Smooth muscle cell (in vitro differentiated cells): ENCODE data around the gene KRT6C. TPM values are rescaled to one million over a fixed set of nuclear protein-coding genes. Genes with fewer than 3 reads are reported as not detected.

Experiments
- DNase-seq: peaks from one replicate; lab custom pipeline; 2025; ENCODE audit not compliant: unreplicated experiment; lab: John Stamatoyannopoulos, UW
- H2AFZ ChIP-seq: fragments of 200-600 bp; sonication (generic); 2 replicates; pipeline ENCODE4 v1.6.0; 2016; ENCODE audit warnings: antibody characterized with exemption, low read depth, mild to moderate bottlenecking
- H3F3A ChIP-seq: fragments of 200-600 bp; sonication (generic); 2 replicates; pipeline ENCODE4 v1.6.0; 2017; ENCODE audit warnings: antibody characterized with exemption, low read depth
- H3K27ac ChIP-seq: fragments of 200-600 bp; sonication (generic); 2 replicates; pipeline ENCODE4 v1.5.1; 2016; ENCODE audit warnings: low read depth, mild to moderate bottlenecking
- H3K27me3 ChIP-seq: fragments of 200-600 bp; sonication (generic); 2 replicates; pipeline ENCODE4 v1.6.1; 2016; ENCODE audit warnings: low read depth, mild to moderate bottlenecking
- H3K36me3 ChIP-seq: fragments of 200-600 bp; sonication (generic); 2 replicates; pipeline ENCODE4 v1.5.1; 2016; ENCODE audit warnings: low read depth
- H3K4me1 ChIP-seq: fragments of 200-600 bp; sonication (generic); 2 replicates; pipeline ENCODE4 v1.5.1; 2016; ENCODE audit warnings: low read depth
- H3K4me2 ChIP-seq: fragments of 200-600 bp; sonication (generic); 2 replicates; pipeline ENCODE4 v1.6.0; 2016; ENCODE audit warnings: mild to moderate bottlenecking
- H3K4me3 ChIP-seq: fragments of 200-600 bp; sonication (generic); 2 replicates; pipeline ENCODE4 v1.5.1; 2016; ENCODE audit warnings: mild to moderate bottlenecking
- H3K79me2 ChIP-seq: fragments of 200-600 bp; sonication (generic); 2 replicates; pipeline ENCODE4 v1.6.0; 2016; ENCODE audit warnings: low read depth, mild to moderate bottlenecking
- H3K9ac ChIP-seq: fragments of 200-600 bp; sonication (generic); 2 replicates; pipeline ENCODE4 v1.6.0; 2016; ENCODE audit warnings: low read depth
- H3K9me3 ChIP-seq: fragments of 200-600 bp; sonication (generic); replicated peaks from 2 replicates; pipeline ENCODE4 v1.5.1; 2016; ENCODE audit warnings: low read depth
- H4K20me1 ChIP-seq: fragments of 200-600 bp; sonication (generic); 2 replicates; pipeline ENCODE4 v1.6.0; 2016; ENCODE audit warnings: low read depth
- WGBS: methylation state at CpG from one replicate; pipeline ENCODE4 v1.1.7; 2016; ENCODE audit warnings: low lambda C conversion rate; 5-methylcytosine and 5-hydroxymethylcytosine counted together
- polyA plus RNA-seq: library from polyadenylated mRNA; unstranded; fragments of >200 nt; fragmentation: Nextera tagmentation; extraction: Ambion mirVana; gene quantifications from 2 replicates; pipeline ENCODE4 v1.2.1, GENCODE V29; 2016
- total RNA-seq: library from RNA; depleted of rRNA; stranded (reverse); fragments of >200 nt; gene quantifications from 2 replicates; pipeline ENCODE4 v1.2.3, GENCODE V29; 2014
- TF ChIP-seq, protein P1 (sequence below): fragments of 200-600 bp; sonication (generic); IDR thresholded peaks from 2 replicates; pipeline ENCODE4 v1.5.1; 2017; ENCODE audit warnings: borderline replicate concordance, mild to moderate bottlenecking, antibody characterized with exemption; ENCODE audit not compliant: insufficient read depth, poor library complexity, severe bottlenecking

Gene KRT6C
- total and polyA plus RNA-seq, 2 experiments from 2014 or later: 22.0 to 32.6 TPM

DNA sequence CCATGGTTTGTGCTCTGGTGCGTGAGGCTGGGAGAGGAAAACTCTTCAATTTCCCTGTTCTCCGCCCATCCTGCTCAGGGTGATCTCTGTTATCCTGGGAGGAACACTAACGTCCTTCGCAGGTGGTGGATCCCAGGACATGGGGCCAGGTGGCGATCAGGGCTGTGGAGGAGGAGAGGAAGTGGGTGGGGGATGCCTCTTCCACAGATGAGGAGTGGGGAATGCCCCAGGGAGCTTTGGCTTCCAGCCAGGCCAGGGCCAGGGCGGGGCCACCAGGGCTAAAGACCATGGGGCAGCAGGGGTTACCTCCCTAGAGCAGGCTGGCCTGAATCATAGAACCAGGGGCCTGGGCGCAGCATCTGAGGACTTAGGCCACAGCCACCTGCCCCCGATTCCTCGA, 36.1 kb downstream of the KRT6C start:
- Histone ChIP-seq H3K4me1 (peaks cover 19% of the 10 kb centered on the region), H3K36me3 (no peaks in the 10 kb centered on the region), H3K9ac (no peak overlapping the region), H2AFZ (no peak overlapping the region), H4K20me1 (no peaks in the 10 kb centered on the region), H3K4me2 (no peak overlapping the region), H3F3A (peaks cover 15% of the 10 kb centered on the region), H3K9me3 (no peaks in the 10 kb centered on the region), H3K79me2 (no peaks in the 10 kb centered on the region), H3K27me3 (peaks cover 6% of the 10 kb centered on the region), H3K4me3 (no peak overlapping the region), H3K27ac (no peak overlapping the region)
- 91% methylated on average over 9 of the region's 9 CpGs for WGBS
- DNase-seq: no peak
- TF ChIP-seq, protein P1, sequence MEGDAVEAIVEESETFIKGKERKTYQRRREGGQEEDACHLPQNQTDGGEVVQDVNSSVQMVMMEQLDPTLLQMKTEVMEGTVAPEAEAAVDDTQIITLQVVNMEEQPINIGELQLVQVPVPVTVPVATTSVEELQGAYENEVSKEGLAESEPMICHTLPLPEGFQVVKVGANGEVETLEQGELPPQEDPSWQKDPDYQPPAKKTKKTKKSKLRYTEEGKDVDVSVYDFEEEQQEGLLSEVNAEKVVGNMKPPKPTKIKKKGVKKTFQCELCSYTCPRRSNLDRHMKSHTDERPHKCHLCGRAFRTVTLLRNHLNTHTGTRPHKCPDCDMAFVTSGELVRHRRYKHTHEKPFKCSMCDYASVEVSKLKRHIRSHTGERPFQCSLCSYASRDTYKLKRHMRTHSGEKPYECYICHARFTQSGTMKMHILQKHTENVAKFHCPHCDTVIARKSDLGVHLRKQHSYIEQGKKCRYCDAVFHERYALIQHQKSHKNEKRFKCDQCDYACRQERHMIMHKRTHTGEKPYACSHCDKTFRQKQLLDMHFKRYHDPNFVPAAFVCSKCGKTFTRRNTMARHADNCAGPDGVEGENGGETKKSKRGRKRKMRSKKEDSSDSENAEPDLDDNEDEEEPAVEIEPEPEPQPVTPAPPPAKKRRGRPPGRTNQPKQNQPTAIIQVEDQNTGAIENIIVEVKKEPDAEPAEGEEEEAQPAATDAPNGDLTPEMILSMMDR: no peak

- Histone ChIP-seq H3K4me1 (peaks cover 14% of the 10 kb centered on the region), H3K9me3 (no peaks in the 10 kb centered on the region), H3K27ac (peak overlapping the region; percentile 15), H2AFZ (no peak overlapping the region), H3F3A (peaks cover 11% of the 10 kb centered on the region), H3K36me3 (no peaks in the 10 kb centered on the region), H4K20me1 (no peaks in the 10 kb centered on the region), H3K79me2 (no peaks in the 10 kb centered on the region), H3K4me3 (no peak overlapping the region), H3K9ac (no peak overlapping the region), H3K4me2 (no peak overlapping the region), H3K27me3 (peaks cover 12% of the 10 kb centered on the region)
- DNase-seq: no peak
- TF ChIP-seq, protein P1: no peak
- 69% methylated on average over 9 of the region's 9 CpGs for WGBS
Measured at GRCh38 chr12:52436828-52437474, 36.7 kb downstream of the KRT6C start.

DNA sequence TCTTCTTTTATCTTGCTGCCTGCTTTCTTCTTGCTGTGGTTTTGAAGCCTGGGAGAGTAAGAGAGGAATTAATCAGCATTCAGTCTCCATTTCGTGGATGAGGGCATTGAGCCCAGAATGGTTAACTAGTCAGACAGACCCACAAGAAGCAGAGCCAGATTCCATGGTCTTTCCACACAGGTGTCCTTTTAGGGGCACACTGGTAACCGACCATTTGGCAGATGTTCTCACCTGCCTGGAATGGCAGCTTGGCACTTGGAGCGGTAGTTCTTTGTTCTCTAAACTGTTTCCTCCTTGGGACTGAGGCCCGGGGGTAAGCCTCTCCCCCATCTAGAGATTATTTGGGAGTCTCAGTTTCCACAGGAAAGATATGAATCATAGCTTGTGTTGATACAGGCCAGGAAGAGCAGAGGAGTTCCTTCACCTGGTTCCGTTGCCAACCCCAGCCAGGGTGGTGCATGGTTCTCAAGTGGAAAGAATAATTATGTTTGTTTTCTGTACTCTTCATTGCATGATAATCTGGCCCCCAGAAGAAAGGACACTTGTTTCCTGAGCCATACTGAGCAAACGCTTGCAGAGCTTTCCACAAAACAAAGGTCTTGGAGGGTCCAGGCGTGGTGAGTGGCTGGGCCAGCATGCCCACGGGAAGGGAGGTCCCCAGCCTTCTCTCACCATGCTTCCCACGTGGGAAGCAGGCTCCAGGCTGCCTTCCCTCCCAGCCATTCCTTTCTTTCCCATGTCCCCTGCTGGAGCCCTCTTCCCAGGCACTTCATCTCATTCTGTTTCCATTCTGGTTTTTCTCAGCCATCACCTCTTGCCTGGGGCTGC, 37.4 kb downstream of the KRT6C start:
- peak overlapping the region; percentile 1 for H3K27ac ChIP-seq
- H3K27me3 ChIP-seq: peaks cover 19% of the 10 kb centered on the region
- DNase-seq: no peak
- no peak overlapping the region for H3K4me3 ChIP-seq
- no peak overlapping the region for H3K9ac ChIP-seq
- H3K4me1 ChIP-seq: peaks cover 6% of the 10 kb centered on the region
- no peaks in the 10 kb centered on the region for H3K36me3 ChIP-seq
- H3K79me2 ChIP-seq: no peaks in the 10 kb centered on the region
- no peak overlapping the region for H3K4me2 ChIP-seq
- TF ChIP-seq, protein P1: no peak
- no peak overlapping the region for H2AFZ ChIP-seq
- no peaks in the 10 kb centered on the region for H3K9me3 ChIP-seq
- H4K20me1 ChIP-seq: no peaks in the 10 kb centered on the region
- H3F3A ChIP-seq: peaks cover 11% of the 10 kb centered on the region
- WGBS: 55% methylated on average over 9 of the region's 9 CpGs
